ENCODE measurements around the gene KHSRP. TPM values are rescaled to one million over a fixed set of nuclear protein-coding genes. Genes with fewer than 3 reads are reported as not detected.

Gene KHSRP
- total and polyA plus RNA-seq, 8 donors = 173 to 333 (median 265) TPM

GRCh38 chr19:6442087-6442688 lies 17.6 kb upstream of the KHSRP start:
- no peak for TF ChIP-seq CTCF (IDR thresholded peaks at IDR 0.05)
- no peak overlapping the region for H3K27ac ChIP-seq
- no peaks in the 10 kb centered on the region for H3K4me1 ChIP-seq
- H3K9me3 ChIP-seq = no peaks in the 10 kb centered on the region
- intact Hi-C loops (cut with DNase I) = no loop called here
- no peaks in the 10 kb centered on the region for H3K27me3 ChIP-seq
- H3K36me3 ChIP-seq = no peaks in the 10 kb centered on the region
- no peak for ATAC-seq
- no peak overlapping the region for H3K4me3 ChIP-seq
- DNase-seq = no peak

- no peak for TF ChIP-seq CTCF (IDR thresholded peaks at IDR 0.05)
- no peak overlapping the region for H3K4me3 ChIP-seq
- no peaks in the 10 kb centered on the region for H3K36me3 ChIP-seq
- intact Hi-C loops (cut with DNase I) = no loop called here
- DNase-seq (no peak), ATAC-seq (no peak)
- H3K27me3 ChIP-seq = no peaks in the 10 kb centered on the region
- H3K9me3 ChIP-seq = no peaks in the 10 kb centered on the region
- H3K4me1 ChIP-seq = no peaks in the 10 kb centered on the region
- H3K27ac ChIP-seq = no peak overlapping the region
Measured at GRCh38 chr19:6440905-6441304, 16.3 kb upstream of the KHSRP start.

GRCh38 chr19:6439743-6440142 lies 15.1 kb upstream of the KHSRP start:
- no peak for TF ChIP-seq CTCF (IDR thresholded peaks at IDR 0.05)
- no peak overlapping the region for H3K27ac ChIP-seq
- ATAC-seq = no peak
- no peaks in the 10 kb centered on the region for H3K36me3 ChIP-seq
- DNase-seq = no peak
- H3K27me3 ChIP-seq = no peaks in the 10 kb centered on the region
- H3K9me3 ChIP-seq = no peaks in the 10 kb centered on the region
- intact Hi-C loops (cut with DNase I) = no loop called here
- H3K4me1 ChIP-seq = no peaks in the 10 kb centered on the region
- H3K4me3 ChIP-seq = no peak overlapping the region

GRCh38 chr19:6433663-6434062 lies 9.1 kb upstream of the KHSRP start, which contains the start of gene SLC25A41:
TSS of gene SLC25A41 (minus strand) at chr19:6433763. CDS start at chr19:6433693, 70 bp downstream.
- DNase-seq (no peak), ATAC-seq (no peak)
- H3K4me3 ChIP-seq = no peak within 1 kb of the TSS
- no peaks in the 10 kb centered on the region for H3K36me3 ChIP-seq
- H3K9me3 ChIP-seq = no peaks in the 10 kb centered on the region
- TF ChIP-seq CTCF (IDR thresholded peaks at IDR 0.05) = no peak
- no peak within 1 kb of the TSS for H3K27ac ChIP-seq
- no peaks in the 10 kb centered on the region for H3K27me3 ChIP-seq
- intact Hi-C loops (cut with DNase I) = no loop called here
- no peaks in the 10 kb centered on the region for H3K4me1 ChIP-seq

GRCh38 chr19:6433165-6433564 lies 8.6 kb upstream of the KHSRP start:
- ATAC-seq = no peak
- no peak for TF ChIP-seq CTCF (IDR thresholded peaks at IDR 0.05)
- Histone ChIP-seq H3K9me3 (no peaks in the 10 kb centered on the region), H3K4me3 (no peak overlapping the region), H3K36me3 (no peaks in the 10 kb centered on the region), H3K27ac (no peak overlapping the region), H3K27me3 (no peaks in the 10 kb centered on the region), H3K4me1 (no peaks in the 10 kb centered on the region)
- intact Hi-C loops (cut with DNase I) = no loop called here
- DNase-seq = no peak
